KOPT-K1 (cell line): Measurements from ENCODE around the gene TGFB3.
A peak's percentile ranks its signal among the peaks of the same experiment; 100 is the strongest.
"Not testable (repeated sequence)": the region's sequence is repeated elsewhere in the genome, so short reads cannot be mapped to it uniquely, and the experiment has no call there.

ENCODE experiments used
- H3K27ac ChIP-seq: fragments of 200-600 bp; sonication (generic); 2 replicates; pipeline ENCODE4 v1.5.1; 2016; ENCODE audit warnings: antibody characterized with exemption, mild to moderate bottlenecking, low read depth, low read length; ENCODE audit not compliant: poor library complexity, severe bottlenecking
- H3K36me3 ChIP-seq: fragments of 200-600 bp; sonication (generic); 2 replicates; pipeline ENCODE4 v1.5.1; 2017; ENCODE audit warnings: antibody characterized with exemption, mild to moderate bottlenecking, low read length, moderate library complexity; ENCODE audit not compliant: insufficient read depth
- H3K9me3 ChIP-seq: fragments of 200-600 bp; sonication (generic); 2 replicates; pipeline ENCODE4 v1.5.1; 2017; ENCODE audit warnings: antibody characterized with exemption, low read length, mild to moderate bottlenecking; ENCODE audit not compliant: insufficient read depth, poor library complexity, severe bottlenecking

The TGFB3 gene

DNA sequence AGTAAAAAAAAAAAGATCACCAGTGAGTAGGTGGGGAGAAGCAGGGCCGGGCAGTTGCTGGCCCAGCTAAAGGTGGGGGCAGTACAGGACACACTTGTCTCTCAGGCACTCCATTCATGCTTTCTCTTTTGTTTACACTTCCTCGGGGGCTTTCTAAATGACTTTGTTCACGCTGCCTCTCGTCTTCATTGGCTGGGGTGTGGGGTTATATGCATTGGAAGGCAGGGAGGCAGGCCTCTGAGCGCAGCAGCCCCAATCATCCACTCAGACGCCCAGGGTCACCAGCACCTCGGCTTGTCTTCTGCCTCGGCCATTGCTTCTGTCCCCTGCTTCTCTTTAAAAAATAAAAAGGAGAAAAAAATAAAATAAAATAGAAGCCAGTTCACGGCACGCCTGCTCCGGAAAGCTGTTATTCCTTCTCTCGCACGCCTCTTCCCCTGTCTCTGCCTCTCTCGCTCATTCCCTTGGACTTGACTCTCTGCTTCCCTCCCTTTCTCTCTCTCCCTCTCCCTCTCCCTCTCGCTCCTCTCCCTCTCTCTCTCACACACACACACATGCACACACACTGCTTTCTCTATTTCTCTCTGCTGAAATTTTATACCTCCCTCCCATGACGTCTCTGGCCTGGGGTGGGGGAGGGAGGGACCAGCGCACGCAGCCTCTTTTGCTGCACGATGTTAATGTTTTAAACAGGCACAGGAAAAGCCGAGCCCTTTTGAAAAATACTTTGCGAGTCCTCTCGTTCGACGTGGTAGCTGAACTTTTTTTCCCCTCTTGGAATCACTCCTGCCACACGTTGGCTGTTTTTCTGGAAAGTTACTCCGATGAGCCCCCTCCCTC, at the start of gene TGFB3:
Gene TGFB3 (minus strand): TSS at position 570 of the 840 bp plus-strand sequence. CDS start 1,102 bp downstream, outside the sequence.
- Histone ChIP-seq H3K9me3 (no peaks in the 10 kb centered on the region), H3K27ac (peak within 1 kb of the TSS; percentile 10), H3K36me3 (no peaks in the 10 kb centered on the region)

DNA sequence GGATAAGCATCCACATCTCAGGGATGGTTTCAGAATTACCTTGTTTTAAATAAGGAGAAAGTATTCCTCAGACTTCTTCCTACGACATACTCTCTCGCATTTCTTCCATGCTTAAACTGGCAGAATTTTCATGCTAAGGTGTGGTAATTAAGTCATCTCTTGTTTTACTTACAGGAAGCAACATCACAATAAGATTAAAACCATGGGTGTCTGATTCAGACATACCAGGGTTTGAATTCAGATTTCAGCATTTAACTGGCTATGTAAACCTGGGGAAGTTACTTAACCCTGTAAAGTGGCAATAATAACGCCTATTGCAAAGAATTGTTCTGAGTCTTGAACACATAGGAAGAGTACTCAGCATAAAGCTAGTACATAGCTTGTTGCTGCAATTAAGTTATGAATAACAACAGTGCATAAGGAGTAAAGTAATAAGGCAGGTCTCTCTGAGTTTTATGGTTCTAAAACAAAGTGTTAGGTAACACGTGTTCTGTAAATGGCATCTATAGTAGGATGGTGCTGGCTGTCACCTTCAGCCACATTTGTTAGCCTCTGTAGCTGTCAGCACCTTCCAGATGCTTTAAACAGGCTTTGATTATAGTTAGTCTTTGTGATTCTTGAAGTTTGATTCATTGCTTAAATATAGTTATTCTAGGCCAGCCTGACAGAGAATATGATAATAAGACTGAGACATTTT, 42.6 kb upstream of the TGFB3 start:
- H3K36me3 ChIP-seq: no peaks in the 10 kb centered on the region
- no peak overlapping the region for H3K27ac ChIP-seq
- peaks cover 13% of the 10 kb centered on the region for H3K9me3 ChIP-seq

- Histone ChIP-seq H3K9me3 (peaks cover 19% of the 10 kb centered on the region), H3K27ac (no peak overlapping the region), H3K36me3 (no peaks in the 10 kb centered on the region)
Measured at GRCh38 chr14:76023757-76024156, 42.0 kb upstream of the TGFB3 start.

- H3K36me3 ChIP-seq: no peaks in the 10 kb centered on the region
- peaks cover 21% of the 10 kb centered on the region for H3K9me3 ChIP-seq
- H3K27ac ChIP-seq: no peak overlapping the region
Measured at GRCh38 chr14:76022991-76023390, 41.2 kb upstream of the TGFB3 start.

DNA sequence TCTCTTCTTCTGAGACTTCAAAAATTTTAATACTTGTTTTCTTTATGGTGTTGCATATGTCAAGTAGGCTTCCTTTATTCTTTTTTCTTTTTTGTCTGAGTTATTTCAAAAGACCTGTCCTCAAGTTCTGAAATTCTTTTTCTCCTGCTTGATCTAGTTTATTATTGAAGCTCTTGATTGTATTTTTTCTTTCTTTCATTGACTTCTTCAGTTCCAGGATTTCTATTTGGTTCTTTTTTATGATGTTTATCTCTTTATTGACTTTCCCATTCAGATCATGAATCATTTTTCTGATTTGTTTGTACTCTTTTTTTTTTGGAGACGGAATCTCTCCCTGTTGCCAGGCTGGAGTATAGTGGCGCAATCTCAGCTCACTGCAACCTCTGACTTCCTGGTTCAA, 37.9 kb upstream of the TGFB3 start:
- Histone ChIP-seq H3K27ac (no peak overlapping the region), H3K9me3 (peaks cover 21% of the 10 kb centered on the region), H3K36me3 (no peaks in the 10 kb centered on the region)

GRCh38 chr14:76015668-76016067, 33.9 kb upstream of the TGFB3 start:
- peaks cover 20% of the 10 kb centered on the region for H3K9me3 ChIP-seq
- H3K27ac ChIP-seq: no peak overlapping the region
- no peaks in the 10 kb centered on the region for H3K36me3 ChIP-seq

DNA sequence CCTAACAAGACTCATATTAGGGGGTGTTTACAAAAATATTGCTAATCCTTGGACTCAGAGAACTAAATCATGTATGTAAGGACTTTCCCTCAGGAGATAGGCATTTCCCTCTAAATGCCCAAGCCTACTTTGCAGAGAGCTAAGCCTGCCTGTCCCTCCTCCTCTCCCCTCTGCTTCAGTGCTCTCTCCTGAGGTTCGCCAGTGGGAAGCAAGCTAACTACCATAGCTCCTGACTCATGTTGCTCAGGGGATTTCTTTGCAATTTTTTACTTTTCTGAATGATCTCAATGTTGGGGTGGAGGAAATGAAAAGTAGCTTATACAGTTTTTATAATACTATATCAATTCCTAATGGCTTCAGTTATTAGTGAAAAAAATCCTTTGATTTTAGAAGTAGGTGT, 33.4 kb upstream of the TGFB3 start:
- Histone ChIP-seq H3K27ac (no peak overlapping the region), H3K9me3 (peaks cover 16% of the 10 kb centered on the region), H3K36me3 (no peaks in the 10 kb centered on the region)

DNA sequence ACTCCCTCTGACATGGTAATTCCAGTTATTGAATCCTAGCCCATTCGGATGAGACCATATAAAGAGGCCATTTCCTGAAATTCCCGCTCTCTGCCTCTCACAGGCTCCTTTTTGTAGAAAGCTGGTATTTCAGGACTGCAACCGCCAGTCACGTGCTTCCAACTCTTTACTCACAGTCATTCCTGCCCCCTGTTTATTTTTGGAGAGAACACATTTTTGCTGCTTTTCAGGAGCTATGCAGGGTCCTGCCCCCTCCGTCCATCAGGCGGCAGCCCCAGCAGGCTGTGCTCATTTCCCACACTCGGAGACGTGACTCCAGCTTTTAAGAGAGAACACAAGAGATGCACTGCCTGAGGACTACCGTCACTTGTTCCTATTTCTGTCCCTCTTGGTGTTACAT, 30.6 kb upstream of the TGFB3 start:
- no peaks in the 10 kb centered on the region for H3K9me3 ChIP-seq
- no peaks in the 10 kb centered on the region for H3K36me3 ChIP-seq
- no peak overlapping the region for H3K27ac ChIP-seq

GRCh38 chr14:76011930-76012329, 30.1 kb upstream of the TGFB3 start:
- H3K27ac ChIP-seq: no peak overlapping the region
- no peaks in the 10 kb centered on the region for H3K36me3 ChIP-seq
- no peaks in the 10 kb centered on the region for H3K9me3 ChIP-seq

DNA sequence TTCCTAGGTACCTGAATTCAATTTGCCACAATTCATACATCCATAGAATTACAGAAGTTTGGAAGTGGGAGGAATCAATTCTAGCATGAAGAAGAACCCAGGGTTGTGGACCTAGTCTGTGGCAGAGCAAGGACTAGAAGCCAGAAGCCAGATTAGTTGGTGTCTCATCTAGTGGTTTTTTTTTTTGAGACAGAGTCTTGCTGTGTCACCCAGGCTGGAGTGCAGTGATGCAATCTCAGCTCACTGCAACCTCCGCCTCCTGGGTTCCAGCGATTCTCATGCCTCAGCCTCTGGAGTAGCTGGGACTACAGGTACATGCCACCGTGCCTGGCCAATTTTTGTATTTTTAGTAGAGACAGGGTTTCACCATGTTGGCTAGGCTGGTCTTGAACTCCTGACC, 27.8 kb upstream of the TGFB3 start:
- not testable (repeated sequence) for H3K36me3 ChIP-seq, H3K27ac ChIP-seq, H3K9me3 ChIP-seq

DNA sequence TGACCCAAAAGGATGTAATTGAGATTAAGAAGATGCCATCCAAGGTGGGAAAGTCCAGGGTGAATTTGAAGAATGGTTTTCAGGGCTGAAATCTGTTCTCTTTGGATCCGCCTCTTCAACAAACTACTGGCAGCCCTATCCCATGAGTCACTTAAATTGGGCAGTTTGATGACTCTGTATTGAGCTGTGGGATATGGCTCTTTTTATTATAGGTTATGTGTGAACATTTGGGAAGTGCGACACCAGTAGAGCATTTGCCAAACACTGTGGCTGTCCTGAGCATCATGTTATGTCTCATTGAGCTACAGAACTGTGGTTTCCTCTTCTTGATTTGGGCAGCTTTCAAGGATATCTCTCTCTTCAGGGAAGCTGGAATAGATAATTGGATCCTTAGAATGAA, 26.1 kb upstream of the TGFB3 start:
- H3K36me3 ChIP-seq: no peaks in the 10 kb centered on the region
- no peak overlapping the region for H3K27ac ChIP-seq
- H3K9me3 ChIP-seq: peaks cover 13% of the 10 kb centered on the region

DNA sequence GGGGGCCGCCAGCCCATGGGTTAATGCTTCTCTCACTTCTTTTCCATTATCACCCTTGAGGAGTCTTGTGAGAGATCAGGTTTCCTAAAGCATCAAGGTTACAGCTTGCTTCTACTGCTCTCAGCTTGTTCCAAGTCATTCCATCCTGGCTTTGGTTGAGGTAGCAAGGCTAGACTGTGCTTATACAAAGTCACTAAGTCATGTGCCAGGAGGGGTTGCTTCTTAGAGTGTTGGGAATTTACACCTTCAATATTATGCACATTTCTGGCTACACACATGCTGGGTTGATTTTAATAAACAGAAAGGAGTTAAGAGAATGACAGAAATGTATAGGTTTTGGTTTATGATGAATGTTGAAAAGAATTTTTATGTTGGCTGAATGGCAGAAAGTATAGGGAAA, 25.6 kb upstream of the TGFB3 start:
- no peaks in the 10 kb centered on the region for H3K36me3 ChIP-seq
- H3K9me3 ChIP-seq: peaks cover 13% of the 10 kb centered on the region
- no peak overlapping the region for H3K27ac ChIP-seq

DNA sequence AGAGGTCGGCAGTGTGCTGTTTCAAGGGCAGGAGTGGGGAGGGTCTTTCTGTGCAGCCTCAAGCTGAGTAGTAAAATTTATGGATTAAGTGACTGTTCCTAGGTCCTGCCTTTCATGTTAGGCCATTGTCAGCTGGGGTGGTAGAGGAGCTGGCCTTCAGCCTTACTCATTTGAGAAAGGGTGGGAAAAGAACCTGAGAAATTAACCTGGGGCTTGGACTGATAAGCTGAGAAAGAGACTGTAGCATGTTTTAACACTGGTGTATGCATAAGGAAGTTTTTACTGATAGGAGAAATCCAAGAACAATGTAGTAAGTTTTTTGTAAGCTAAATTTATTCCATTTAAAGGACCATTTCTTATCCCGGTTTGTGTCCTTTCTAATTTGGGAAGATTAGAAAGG, 24.5 kb upstream of the TGFB3 start:
- H3K36me3 ChIP-seq: no peaks in the 10 kb centered on the region
- peaks cover 13% of the 10 kb centered on the region for H3K9me3 ChIP-seq
- no peak overlapping the region for H3K27ac ChIP-seq

GRCh38 chr14:76002383-76002782, 20.6 kb upstream of the TGFB3 start:
- no peaks in the 10 kb centered on the region for H3K36me3 ChIP-seq
- peaks cover 13% of the 10 kb centered on the region for H3K9me3 ChIP-seq
- no peak overlapping the region for H3K27ac ChIP-seq

DNA sequence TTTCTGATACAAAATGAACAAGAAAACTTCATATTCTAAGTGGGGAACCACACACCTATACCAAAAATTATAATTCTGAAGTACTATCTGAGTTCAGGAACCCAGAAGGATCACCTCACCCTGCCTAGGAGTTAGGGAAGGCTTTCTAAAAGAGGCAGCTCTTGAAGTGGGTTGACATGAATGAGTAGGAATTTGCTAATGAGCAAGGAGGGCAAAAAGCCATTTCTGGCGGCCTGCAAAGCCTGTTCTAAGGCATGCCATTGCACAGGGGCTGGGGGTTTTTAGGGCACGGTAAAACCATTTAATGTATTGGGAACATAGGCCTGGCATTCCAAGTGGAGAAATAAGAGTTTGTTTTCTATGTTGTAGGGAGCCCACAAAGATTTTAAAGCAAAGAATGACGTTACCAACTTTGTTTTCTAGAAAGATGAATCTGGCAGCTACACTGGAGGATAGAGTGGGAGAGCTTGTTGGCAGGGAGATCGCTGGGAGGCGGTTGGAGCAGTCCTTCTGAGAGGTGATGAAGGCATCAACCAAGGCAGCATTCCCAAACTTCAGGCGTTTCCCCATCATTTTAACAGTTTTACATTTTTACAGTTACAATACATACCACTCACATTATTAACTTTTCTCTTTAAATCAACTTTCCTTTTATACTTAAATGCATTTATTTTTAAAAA, 17.9 kb upstream of the TGFB3 start:
- no peaks in the 10 kb centered on the region for H3K36me3 ChIP-seq
- no peak overlapping the region for H3K27ac ChIP-seq
- H3K9me3 ChIP-seq: peaks cover 5% of the 10 kb centered on the region
